Thyroid gland (tissue), 4 donors: Measurements from ENCODE around the gene PTPRH.

Experiments used
- CTCF ChIP-seq, 6 experiments: fragments of 200-600 bp in 3 of 6; fragments of 450-650 bp in 3 of 6; sonication (generic) in 3 of 6; IDR thresholded peaks; one replicate each; pipeline ENCODE4 v1.5.1; 2016 to 2019; ENCODE audit warnings: antibody characterized with exemption in 6 of 6, mild to moderate bottlenecking in 2 of 6, inconsistent platforms in 1 of 6, moderate library complexity in 1 of 6
- POLR2A ChIP-seq, 2 donors: fragments of 450-650 bp; IDR thresholded peaks; one replicate each; pipeline ENCODE4 v1.6.1; 2017; ENCODE audit warnings: antibody characterized with exemption in 2 of 2, mild to moderate bottlenecking in 2 of 2, moderate library complexity in 1 of 2

GRCh38 chr19:55175117-55175867, 34.0 kb downstream of the PTPRH start:
- TF ChIP-seq CTCF (IDR thresholded peaks at IDR 0.05): no peak
- TF ChIP-seq POLR2A (IDR thresholded peaks at IDR 0.05): no peak
